Thymus (tissue), 11 donors: ENCODE data around the gene SOBP. TPM values are rescaled to one million over a fixed set of nuclear protein-coding genes. Genes with fewer than 3 reads are reported as not detected.
A peak's percentile ranks its signal among the peaks of the same experiment; 100 is the strongest.

Source experiments
- DNase-seq, 9 donors: peaks; one replicate each; pipeline ENCODE4 v3.0.0-alpha.2; 2013; ENCODE audit warnings: low spot score in 9 of 9, low read depth in 6 of 9, missing footprints in 1 of 9
- H3K27ac ChIP-seq, 2 donors: one replicate each; pipeline ENCODE4 v1.5.1; 2013; ENCODE audit warnings: control low read depth in 1 of 2, low read depth in 1 of 2, low read length in 1 of 2, mild to moderate bottlenecking in 1 of 2, moderate library complexity in 1 of 2
- H3K27me3 ChIP-seq, 2 donors: one replicate each; pipeline ENCODE4 v1.5.1; 2013; ENCODE audit warnings: low read length in 1 of 2; ENCODE audit not compliant: control insufficient read depth in 2 of 2, insufficient read depth in 1 of 2
- H3K36me3 ChIP-seq, 2 donors: one replicate each; pipeline ENCODE4 v1.5.1; 2013; ENCODE audit warnings: low read length in 1 of 2, mild to moderate bottlenecking in 1 of 2, moderate library complexity in 1 of 2; ENCODE audit not compliant: control insufficient read depth in 2 of 2, insufficient read depth in 2 of 2
- H3K4me1 ChIP-seq, 2 donors: one replicate each; pipeline ENCODE4 v1.5.1; 2013; ENCODE audit warnings: low read length in 2 of 2; ENCODE audit not compliant: control insufficient read depth in 2 of 2, insufficient read depth in 2 of 2
- H3K4me3 ChIP-seq, 2 donors: one replicate each; pipeline ENCODE4 v1.5.1; 2013; ENCODE audit warnings: low read length in 2 of 2, control low read depth in 1 of 2, mild to moderate bottlenecking in 1 of 2
- H3K9me3 ChIP-seq, 2 donors: one replicate each; pipeline ENCODE4 v1.5.1; 2013; ENCODE audit warnings: low read length in 1 of 2, mild to moderate bottlenecking in 1 of 2; ENCODE audit not compliant: control insufficient read depth in 2 of 2, insufficient read depth in 1 of 2
- WGBS: extraction: QIAGEN DNeasy Blood & Tissue Kit; methylation state at CpG from one replicate; pipeline ENCODE4 v1.1.7; 2013; 5-methylcytosine and 5-hydroxymethylcytosine counted together
- polyA plus RNA-seq: library from polyadenylated mRNA; stranded (reverse); fragments of 200-250 nt; gene quantifications from one replicate; pipeline ENCODE4 v1.2.3, GENCODE V29; 2013
- total RNA-seq: library from RNA; stranded (reverse); fragments of 120-200 nt; gene quantifications from one replicate; pipeline ENCODE4 v1.2.4, GENCODE V29; 2013
- donor health status: healthy.

Gene SOBP
- total and polyA plus RNA-seq, 2 donors: 4.1 to 4.2 TPM

- DNase-seq: no peak
- H3K4me1 ChIP-seq: peaks cover 2 to 13% of the 10 kb centered on the region in 2 donors
- 96% methylated on average over 3 of the region's 3 CpGs for WGBS
Observed at GRCh38 chr6:107692351-107692750, 202.4 kb downstream of the SOBP start.

DNA sequence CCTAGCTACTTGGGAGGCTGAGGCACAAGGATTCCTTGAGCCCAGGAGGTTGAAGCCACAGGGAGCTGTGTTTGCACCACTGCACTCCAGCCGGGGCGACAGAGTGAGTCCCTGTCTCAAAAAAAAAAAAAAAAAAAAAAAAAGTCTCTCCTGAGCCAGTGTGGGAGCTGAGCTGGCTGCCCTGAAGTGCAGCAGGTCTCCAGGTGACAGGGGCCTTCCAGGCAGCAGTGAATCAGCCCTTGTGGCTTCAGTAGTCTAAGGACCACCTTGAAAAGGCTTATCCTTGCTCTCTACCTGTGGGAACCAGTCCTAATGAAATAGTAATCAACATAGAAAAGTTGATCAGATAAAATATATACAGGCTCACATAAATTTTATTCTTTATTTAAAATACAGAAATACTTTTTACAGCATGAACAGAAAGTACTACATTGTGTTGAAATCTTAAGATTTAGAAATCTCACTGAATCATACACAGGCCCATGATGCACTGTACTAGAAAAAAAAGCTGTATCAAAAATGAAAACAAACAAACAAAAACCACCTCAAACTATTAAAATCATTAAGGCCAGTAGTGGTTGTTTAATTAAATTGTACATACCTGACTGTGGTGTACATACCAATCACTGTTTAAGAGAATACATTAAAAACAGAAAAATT, 205.3 kb downstream of the SOBP start:
- peaks cover 2 to 12% of the 10 kb centered on the region in 2 donors for H3K4me1 ChIP-seq
- no peaks in the 10 kb centered on the region for H3K27me3 ChIP-seq
- DNase-seq: no peak
- WGBS: 97% methylated on average over 2 of the region's 2 CpGs
- peaks cover 0 to 12% of the 10 kb centered on the region in 2 donors for H3K9me3 ChIP-seq
- H3K36me3 ChIP-seq: no peaks in the 10 kb centered on the region
- no peak overlapping the region for H3K4me3 ChIP-seq
- H3K27ac ChIP-seq: no peak overlapping the region

More at GRCh38 chr6:107692351-107692750, 202.4 kb downstream of the SOBP start:
- no peaks in the 10 kb centered on the region for H3K36me3 ChIP-seq
- H3K27me3 ChIP-seq: no peaks in the 10 kb centered on the region
- H3K27ac ChIP-seq: no peak overlapping the region
- H3K9me3 ChIP-seq: peaks cover 0 to 15% of the 10 kb centered on the region in 2 donors
- no peak overlapping the region for H3K4me3 ChIP-seq

DNA sequence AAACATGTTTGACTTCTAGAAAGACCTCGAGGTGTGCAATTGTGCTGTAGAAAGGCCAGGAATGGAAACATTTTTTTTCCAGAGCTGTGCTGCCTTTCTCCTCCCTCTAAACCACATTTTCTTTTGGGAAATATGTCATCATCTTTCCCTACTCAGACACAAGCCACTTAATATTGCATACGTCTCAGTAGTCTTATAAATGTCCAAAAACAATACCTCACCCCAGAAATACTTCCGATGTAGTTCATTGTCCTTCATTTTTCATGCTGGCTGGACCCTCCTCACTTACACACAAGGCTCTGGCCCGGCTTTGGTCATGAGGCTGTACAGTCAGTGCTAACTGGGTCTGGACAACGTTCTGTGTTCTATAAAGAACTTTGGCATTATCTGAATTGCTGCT, 207.8 kb downstream of the SOBP start:
- Histone ChIP-seq H3K27ac (no peak overlapping the region), H3K27me3 (no peaks in the 10 kb centered on the region), H3K4me3 (no peak overlapping the region), H3K9me3 (peaks cover 0 to 4% of the 10 kb centered on the region in 2 donors), H3K36me3 (no peaks in the 10 kb centered on the region), H3K4me1 (peaks cover 0 to 6% of the 10 kb centered on the region in 2 donors)
- DNase-seq: no peak
- WGBS: 77% methylated on average over 5 of the region's 5 CpGs

DNA sequence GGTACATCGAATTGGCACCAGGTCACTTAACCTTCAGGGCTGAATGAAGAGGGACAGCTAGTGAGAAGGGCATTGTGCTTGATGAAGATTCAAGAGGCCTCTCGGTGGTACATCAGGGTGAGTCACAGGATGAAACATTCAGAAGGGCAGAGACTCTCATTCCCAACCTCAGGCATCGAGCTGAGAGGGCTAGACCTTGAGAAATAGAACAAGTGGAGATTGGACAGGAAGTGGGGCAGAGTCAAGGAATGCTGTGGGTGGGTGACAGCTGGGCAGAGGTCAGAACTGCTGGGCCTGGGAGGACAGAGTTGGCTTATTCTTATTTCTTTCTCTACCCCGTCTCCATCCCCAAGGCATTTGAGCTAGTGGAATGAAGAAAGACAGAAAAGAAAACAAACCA, 208.2 kb downstream of the SOBP start:
- Histone ChIP-seq H3K36me3 (no peaks in the 10 kb centered on the region), H3K4me3 (no peak overlapping the region), H3K27ac (no peak overlapping the region), H3K9me3 (peaks cover 0 to 4% of the 10 kb centered on the region in 2 donors), H3K27me3 (no peaks in the 10 kb centered on the region), H3K4me1 (peaks cover 0 to 6% of the 10 kb centered on the region in 2 donors)
- 98% methylated on average over 4 of the region's 4 CpGs for WGBS
- DNase-seq: no peak

DNA sequence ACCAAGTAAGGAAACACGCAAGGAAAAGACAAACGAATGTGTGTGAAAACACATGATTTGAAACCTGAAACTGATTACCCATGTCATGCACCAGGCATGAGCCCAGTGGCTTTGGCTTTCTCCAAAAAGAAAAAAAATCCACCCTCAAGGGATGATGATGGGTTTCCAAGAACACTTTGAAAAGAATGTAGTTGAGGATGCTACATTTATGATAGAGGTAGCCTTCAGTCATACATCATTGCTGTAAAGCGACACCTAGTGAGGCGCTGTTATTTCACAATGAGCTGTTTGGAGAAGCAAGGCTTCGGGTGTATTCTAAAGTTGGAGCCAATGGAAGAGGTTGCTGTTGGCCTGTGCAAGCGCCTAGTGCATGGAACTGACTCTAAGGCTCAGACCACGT, 209.3 kb downstream of the SOBP start:
- no peak overlapping the region for H3K27ac ChIP-seq
- H3K4me1 ChIP-seq: peaks cover 0 to 6% of the 10 kb centered on the region in 2 donors
- DNase-seq: no peak
- H3K36me3 ChIP-seq: peaks cover 0 to 2% of the 10 kb centered on the region in 2 donors
- no peak overlapping the region for H3K4me3 ChIP-seq
- WGBS: 88% methylated on average over 7 of the region's 7 CpGs
- no peaks in the 10 kb centered on the region for H3K27me3 ChIP-seq
- peaks cover 0 to 2% of the 10 kb centered on the region in 2 donors for H3K9me3 ChIP-seq

GRCh38 chr6:107699697-107700325, 209.9 kb downstream of the SOBP start:
- Histone ChIP-seq H3K36me3 (peaks cover 0 to 2% of the 10 kb centered on the region in 2 donors), H3K4me3 (no peak overlapping the region), H3K4me1 (peaks cover 0 to 11% of the 10 kb centered on the region in 2 donors), H3K27me3 (no peaks in the 10 kb centered on the region), H3K27ac (no peak overlapping the region), H3K9me3 (no peaks in the 10 kb centered on the region)
- no peak for DNase-seq
- 49% methylated on average over 14 of the region's 14 CpGs for WGBS

GRCh38 chr6:107703606-107704005, 213.7 kb downstream of the SOBP start:
- peaks cover 0 to 2% of the 10 kb centered on the region in 2 donors for H3K36me3 ChIP-seq
- H3K27me3 ChIP-seq: no peaks in the 10 kb centered on the region
- H3K4me3 ChIP-seq: no peak overlapping the region
- DNase-seq: no peak
- peaks cover 0 to 11% of the 10 kb centered on the region in 2 donors for H3K4me1 ChIP-seq
- 97% methylated on average over 5 of the region's 5 CpGs for WGBS
- H3K27ac ChIP-seq: no peak overlapping the region
- no peaks in the 10 kb centered on the region for H3K9me3 ChIP-seq

- Histone ChIP-seq H3K4me1 (peaks cover 0 to 14% of the 10 kb centered on the region in 2 donors), H3K27ac (no peak overlapping the region), H3K27me3 (no peaks in the 10 kb centered on the region), H3K9me3 (no peaks in the 10 kb centered on the region), H3K4me3 (no peak overlapping the region), H3K36me3 (peaks cover 0 to 2% of the 10 kb centered on the region in 2 donors)
- 62% methylated on average over 8 of the region's 8 CpGs for WGBS
- peak in 6 of 9 donors; percentile 28 to 66 (median 44) for DNase-seq
Observed at GRCh38 chr6:107704347-107705013, 214.6 kb downstream of the SOBP start.

DNA sequence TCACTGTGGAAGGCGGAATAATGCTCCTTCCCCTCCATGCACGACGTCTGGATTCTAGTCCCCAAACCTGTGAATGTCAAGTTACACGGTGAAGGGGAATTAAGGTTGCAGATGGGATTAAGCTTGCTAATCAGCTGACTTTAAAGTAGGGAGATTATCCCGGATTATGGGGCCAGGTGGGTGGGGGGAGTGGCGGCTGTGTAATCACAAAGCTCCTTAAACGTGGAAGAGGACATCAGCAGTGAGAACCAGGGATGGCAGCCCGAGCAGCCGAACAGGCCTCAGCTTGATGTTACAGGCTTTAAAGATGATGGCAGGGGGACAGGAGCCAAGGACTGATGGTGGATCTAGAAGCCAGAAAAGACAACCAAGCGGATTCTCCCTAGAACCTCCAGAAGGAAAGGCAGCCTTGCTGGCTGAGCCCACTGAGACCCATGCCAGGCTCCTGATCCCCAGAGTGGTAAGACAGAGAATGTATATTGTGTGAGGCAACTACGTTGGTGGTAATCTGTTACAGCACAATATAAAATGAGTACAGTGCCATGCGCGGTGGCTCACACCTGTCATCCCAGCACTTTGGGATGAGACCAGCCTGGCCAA, 216.7 kb downstream of the SOBP start:
- Histone ChIP-seq H3K4me3 (no peak overlapping the region), H3K36me3 (peaks cover 0 to 2% of the 10 kb centered on the region in 2 donors), H3K4me1 (peaks cover 0 to 13% of the 10 kb centered on the region in 2 donors), H3K27me3 (no peaks in the 10 kb centered on the region), H3K27ac (no peak overlapping the region), H3K9me3 (no peaks in the 10 kb centered on the region)
- no peak for DNase-seq
- WGBS: 92% methylated on average over 13 of the region's 13 CpGs
